H1 (cell line): ENCODE measurements around the gene HNF1A. TPM values are rescaled to one million over a fixed set of nuclear protein-coding genes. Genes with fewer than 3 reads are reported as not detected.

Experiments
- HDAC6 ChIP-seq: IDR thresholded peaks from one replicate; pipeline ENCODE4 v1.7.1; 2012; ENCODE audit warnings: low read depth, mild to moderate bottlenecking, inconsistent platforms, low read length, moderate library complexity
- NANOG ChIP-seq: IDR thresholded peaks from 2 replicates; pipeline ENCODE4 v1.6.1; 2011; ENCODE audit warnings: low read length, low read depth, mild to moderate bottlenecking, inconsistent platforms; ENCODE audit not compliant: insufficient read depth, poor library complexity, severe bottlenecking
- polyA plus RNA-seq, 7 experiments: library from polyadenylated mRNA; depleted of rRNA in 3 of 7; stranded (reverse) in 5 of 7; unstranded in 2 of 7; fragments of >200 nt in 5 of 7; fragments of 200-250 nt in 2 of 7; gene quantifications; 1 replicate in 5 of 7; 2 replicates in 1 of 7; 4 replicates in 1 of 7; pipeline versions ENCODE4 v1.2.1 to v1.2.3, GENCODE V29; 2011 to 2013; ENCODE audit warnings: missing spikeins in 2 of 7, mixed read lengths in 2 of 7
- total RNA-seq: library from RNA; stranded (reverse); fragmentation: NEBNext Ultra II Directional; extraction: Animal tissue kit (Norgen Biotek cat#: 25700); gene quantifications from 2 replicates; pipeline ENCODE4 v1.2.1, GENCODE V29; 2021

Gene HNF1A
- total and polyA plus RNA-seq, 2 of the 8 experiments (the other 6 are each of a cell fraction or from before 2014, with no cell fraction given): not detected

DNA sequence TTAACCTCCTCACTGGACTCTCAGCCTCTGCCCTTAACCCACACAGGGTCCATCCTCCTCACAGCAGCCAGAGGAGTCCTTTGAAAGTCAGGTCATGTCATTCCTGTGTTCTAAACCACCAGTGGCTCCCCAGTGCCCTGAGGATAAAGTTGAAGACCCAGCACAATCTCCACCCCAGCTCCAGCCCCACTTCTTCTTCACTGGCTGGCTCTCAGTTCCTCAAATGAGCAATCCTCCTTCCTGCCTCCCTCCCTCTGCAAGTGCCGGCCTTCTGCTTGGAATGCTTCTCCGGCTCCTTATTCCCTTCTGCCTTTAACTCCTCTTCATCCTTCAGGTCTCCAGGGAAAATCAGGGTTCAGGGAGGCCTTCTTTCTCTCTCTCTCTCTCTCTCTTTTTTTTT lies 42.1 kb upstream of the HNF1A start (continued):
- TF ChIP-seq NANOG (no peak), HDAC6 (no peak)
- TF ChIP-seq, all 59 proteins: peak for 0
